Trophoblast cell (in vitro differentiated cells and primary cell): ENCODE results near the gene CACNA1F.
A peak's percentile ranks its signal among the peaks of the same experiment; 100 is the strongest.

Experiments
- DNase-seq, 2 donors: peaks; one replicate each; pipeline ENCODE4 v3.0.0-alpha.2; 2016
- H2AFZ ChIP-seq: 2 replicates; pipeline ENCODE4 v1.6.1; 2013; ENCODE audit warnings: low read length, moderate library complexity, mild to moderate bottlenecking; ENCODE audit not compliant: insufficient read depth, poor library complexity
- H2AK5ac ChIP-seq: 2 replicates; pipeline ENCODE4 v1.6.1; 2013; ENCODE audit warnings: mild to moderate bottlenecking, low read length
- H2BK120ac ChIP-seq: 2 replicates; pipeline ENCODE4 v1.6.1; 2013; ENCODE audit warnings: low read length, mild to moderate bottlenecking, moderate library complexity; ENCODE audit not compliant: insufficient read depth, poor library complexity
- H2BK12ac ChIP-seq: 2 replicates; pipeline ENCODE4 v1.6.1; 2013; ENCODE audit warnings: mild to moderate bottlenecking, low read length, moderate library complexity
- H2BK5ac ChIP-seq: 2 replicates; pipeline ENCODE4 v1.6.1; 2013; ENCODE audit warnings: low read length, low read depth, moderate library complexity, mild to moderate bottlenecking; ENCODE audit not compliant: poor library complexity
- H3K14ac ChIP-seq: 2 replicates; pipeline ENCODE4 v1.6.1; 2013; ENCODE audit warnings: mild to moderate bottlenecking, low read length
- H3K18ac ChIP-seq: 2 replicates; pipeline ENCODE4 v1.6.1; 2013; ENCODE audit warnings: mild to moderate bottlenecking, low read length
- H3K23ac ChIP-seq: 2 replicates; pipeline ENCODE4 v1.6.1; 2013; ENCODE audit warnings: low read length
- H3K27ac ChIP-seq: 2 replicates; pipeline ENCODE4 v1.5.1; 2013; ENCODE audit warnings: low read depth, mild to moderate bottlenecking, inconsistent platforms, low read length, moderate library complexity
- H3K27me3 ChIP-seq: 2 replicates; pipeline ENCODE4 v1.6.1; 2013; ENCODE audit warnings: inconsistent platforms, mild to moderate bottlenecking, low read length, moderate library complexity; ENCODE audit not compliant: insufficient read depth
- H3K36me3 ChIP-seq, 2 experiments: 1 replicate in 1 of 2; 2 replicates in 1 of 2; pipeline ENCODE4 v1.6.1; 2013; ENCODE audit warnings: low read length in 2 of 2, mild to moderate bottlenecking in 2 of 2, moderate library complexity in 1 of 2; ENCODE audit not compliant: insufficient read depth in 2 of 2, control insufficient read depth in 1 of 2
- H3K4ac ChIP-seq: 2 replicates; pipeline ENCODE4 v1.6.1; 2013; ENCODE audit warnings: low read depth, mild to moderate bottlenecking, low read length, moderate library complexity
- H3K4me1 ChIP-seq, 2 experiments: 1 replicate in 1 of 2; 2 replicates in 1 of 2; pipeline ENCODE4 v1.6.1; 2013; ENCODE audit warnings: low read length in 2 of 2, mild to moderate bottlenecking in 2 of 2, moderate library complexity in 1 of 2; ENCODE audit not compliant: insufficient read depth in 2 of 2, control insufficient read depth in 1 of 2
- H3K4me2 ChIP-seq: 2 replicates; pipeline ENCODE4 v1.6.1; 2013; ENCODE audit warnings: inconsistent platforms, mild to moderate bottlenecking, low read length, moderate library complexity
- H3K4me3 ChIP-seq: 2 replicates; pipeline ENCODE4 v1.5.1; 2013; ENCODE audit warnings: mild to moderate bottlenecking, low read depth, low read length, inconsistent platforms
- H3K79me1 ChIP-seq: one replicate; pipeline ENCODE4 v1.6.1; 2013; ENCODE audit warnings: low read length
- H3K79me2 ChIP-seq: 2 replicates; pipeline ENCODE4 v1.6.1; 2013; ENCODE audit warnings: low read length, mild to moderate bottlenecking; ENCODE audit not compliant: control insufficient read depth, insufficient read depth, poor library complexity
- H3K9ac ChIP-seq: 2 replicates; pipeline ENCODE4 v1.6.1; 2013; ENCODE audit warnings: mild to moderate bottlenecking, low read length
- H3K9me3 ChIP-seq: 2 replicates; pipeline ENCODE4 v1.6.1; 2013; ENCODE audit warnings: low read depth, mild to moderate bottlenecking, control low read depth, inconsistent platforms, low read length; ENCODE audit not compliant: insufficient read depth
- H4K12ac ChIP-seq: 2 replicates; pipeline ENCODE4 v1.6.1; 2013; ENCODE audit warnings: low read depth, mild to moderate bottlenecking, low read length, moderate library complexity
- H4K8ac ChIP-seq: 2 replicates; pipeline ENCODE4 v1.6.1; 2013; ENCODE audit warnings: low read depth, mild to moderate bottlenecking, low read length, moderate library complexity
- H4K91ac ChIP-seq: one replicate; pipeline ENCODE4 v1.6.1; 2013; ENCODE audit warnings: low read depth, mild to moderate bottlenecking, low read length, moderate library complexity
- WGBS: extraction: QIAGEN DNeasy Blood & Tissue Kit; methylation state at CpG from one replicate; pipeline ENCODE4 v1.1.7; 2013; ENCODE audit warnings: missing lambda C conversion rate; ENCODE audit not compliant: insufficient read length, insufficient coverage; ENCODE audit errors: extremely low coverage; 5-methylcytosine and 5-hydroxymethylcytosine counted together

CACNA1F gene

GRCh38 chrX:49209434-49210251 lies 23.5 kb downstream of the CACNA1F start:
- no peak for DNase-seq
- Histone ChIP-seq H3K9me3 (no peaks in the 10 kb centered on the region), H3K36me3 (no peaks in the 10 kb centered on the region), H3K79me2 (no peaks in the 10 kb centered on the region), H4K91ac (no peak overlapping the region), H2BK5ac (no peak overlapping the region), H3K4ac (no peak overlapping the region), H3K27ac (no peak overlapping the region), H4K12ac (no peak overlapping the region), H3K27me3 (no peaks in the 10 kb centered on the region), H3K9ac (no peak overlapping the region), H3K14ac (no peak overlapping the region), H3K23ac (no peak overlapping the region), H4K8ac (no peak overlapping the region), H3K4me1 (no peaks in the 10 kb centered on the region), H2AK5ac (no peak overlapping the region), H2BK120ac (no peak overlapping the region), H3K79me1 (no peaks in the 10 kb centered on the region), H2BK12ac (no peak overlapping the region), H3K4me2 (no peak overlapping the region), H2AFZ (no peak overlapping the region), H3K4me3 (no peak overlapping the region), H3K18ac (no peak overlapping the region)
- no CpG with 5 or more reads among the region's 28 CpGs for WGBS

DNA sequence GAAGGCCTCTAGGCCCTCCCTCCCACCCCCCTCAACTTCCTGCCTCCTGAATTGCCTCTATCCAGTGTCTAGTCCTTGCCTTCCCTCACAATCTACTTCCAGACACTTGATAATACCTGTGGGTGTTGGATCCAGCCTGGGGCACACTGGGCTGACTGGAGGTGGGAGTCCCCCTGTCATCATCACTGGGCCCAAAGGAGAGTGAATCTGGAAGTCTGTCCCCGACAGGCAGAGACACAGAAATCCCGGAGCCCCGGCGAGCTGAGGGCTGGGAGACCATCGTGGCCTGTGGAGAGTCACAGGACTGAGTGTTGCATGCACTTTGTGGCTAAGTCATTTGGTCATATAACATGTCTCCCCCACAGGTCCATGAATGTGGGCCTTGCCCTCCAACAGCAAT lies 24.7 kb downstream of the CACNA1F start:
- H2BK12ac ChIP-seq: no peak overlapping the region
- no peak overlapping the region for H3K4ac ChIP-seq
- H3K14ac ChIP-seq: no peak overlapping the region
- H3K4me2 ChIP-seq: no peak overlapping the region
- H3K9me3 ChIP-seq: no peaks in the 10 kb centered on the region
- no peaks in the 10 kb centered on the region for H3K79me2 ChIP-seq
- H4K91ac ChIP-seq: no peak overlapping the region
- H3K27me3 ChIP-seq: no peaks in the 10 kb centered on the region
- no peak overlapping the region for H2BK5ac ChIP-seq
- WGBS: no CpG with 5 or more reads among the region's 5 CpGs
- H4K8ac ChIP-seq: no peak overlapping the region
- no peak overlapping the region for H3K18ac ChIP-seq
- no peak overlapping the region for H2BK120ac ChIP-seq
- no peak overlapping the region for H3K23ac ChIP-seq
- H2AFZ ChIP-seq: no peak overlapping the region
- no peaks in the 10 kb centered on the region for H3K79me1 ChIP-seq
- no peaks in the 10 kb centered on the region for H3K4me1 ChIP-seq
- H3K27ac ChIP-seq: no peak overlapping the region
- no peak overlapping the region for H3K4me3 ChIP-seq
- H2AK5ac ChIP-seq: no peak overlapping the region
- no peaks in the 10 kb centered on the region for H3K36me3 ChIP-seq
- H4K12ac ChIP-seq: no peak overlapping the region
- H3K9ac ChIP-seq: no peak overlapping the region
- DNase-seq: no peak

- Histone ChIP-seq H3K14ac (no peak overlapping the region), H2BK5ac (no peak overlapping the region), H3K4me3 (no peak overlapping the region), H3K18ac (no peak overlapping the region), H3K79me1 (no peaks in the 10 kb centered on the region), H2BK12ac (no peak overlapping the region), H3K4me1 (no peaks in the 10 kb centered on the region), H4K8ac (no peak overlapping the region), H3K4me2 (no peak overlapping the region), H3K79me2 (no peaks in the 10 kb centered on the region), H3K27ac (no peak overlapping the region), H4K12ac (no peak overlapping the region), H3K9me3 (no peaks in the 10 kb centered on the region), H3K9ac (no peak overlapping the region), H2AFZ (no peak overlapping the region), H3K23ac (no peak overlapping the region), H2AK5ac (no peak overlapping the region), H3K4ac (no peak overlapping the region), H3K27me3 (no peaks in the 10 kb centered on the region), H3K36me3 (no peaks in the 10 kb centered on the region), H2BK120ac (no peak overlapping the region), H4K91ac (no peak overlapping the region)
- no peak for DNase-seq
- no CpG with 5 or more reads among the region's 8 CpGs for WGBS
These were observed 26.6 kb downstream of the CACNA1F start for GRCh38 chrX:49206543-49206942.

DNA sequence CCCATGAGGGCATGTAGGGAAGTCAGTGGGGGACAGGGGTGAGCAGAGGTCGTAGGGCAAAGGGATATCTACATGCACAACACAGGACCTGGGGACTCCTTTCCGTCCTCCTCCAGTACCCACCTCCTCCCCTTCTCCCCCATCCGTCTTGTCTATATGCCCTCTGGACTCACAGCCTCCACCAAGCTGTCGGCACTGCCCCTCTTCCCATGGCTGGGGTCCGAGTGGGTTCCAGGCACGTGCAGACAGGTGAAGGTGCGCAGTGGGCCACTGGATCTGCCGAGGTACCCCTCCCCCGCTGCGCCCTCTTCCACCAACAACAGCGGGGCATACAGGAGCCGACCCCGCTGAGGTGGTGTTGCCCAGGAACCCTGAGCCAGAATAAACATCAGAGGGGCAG lies 27.7 kb downstream of the CACNA1F start:
- H3K79me1 ChIP-seq: no peaks in the 10 kb centered on the region
- no peaks in the 10 kb centered on the region for H3K36me3 ChIP-seq
- no peak overlapping the region for H4K8ac ChIP-seq
- H2BK5ac ChIP-seq: no peak overlapping the region
- DNase-seq: no peak
- H2AFZ ChIP-seq: no peak overlapping the region
- H3K9ac ChIP-seq: no peak overlapping the region
- H3K23ac ChIP-seq: no peak overlapping the region
- H4K91ac ChIP-seq: no peak overlapping the region
- no peaks in the 10 kb centered on the region for H3K9me3 ChIP-seq
- no peak overlapping the region for H3K14ac ChIP-seq
- H3K18ac ChIP-seq: no peak overlapping the region
- H4K12ac ChIP-seq: peak overlapping the region; percentile 54
- H2AK5ac ChIP-seq: no peak overlapping the region
- no CpG with 5 or more reads among the region's 13 CpGs for WGBS
- H3K27ac ChIP-seq: no peak overlapping the region
- no peak overlapping the region for H3K4me3 ChIP-seq
- no peaks in the 10 kb centered on the region for H3K27me3 ChIP-seq
- H3K4me1 ChIP-seq: peaks cover 0 to under 1% of the 10 kb centered on the region in 2 experiments
- H3K79me2 ChIP-seq: no peaks in the 10 kb centered on the region
- no peak overlapping the region for H2BK120ac ChIP-seq
- no peak overlapping the region for H3K4me2 ChIP-seq
- H2BK12ac ChIP-seq: no peak overlapping the region
- H3K4ac ChIP-seq: no peak overlapping the region
